HepG2 (cell line): ENCODE measurements around the gene TARBP2. TPM values are rescaled to one million over a fixed set of nuclear protein-coding genes. Genes with fewer than 3 reads are reported as not detected.
A peak's percentile ranks its signal among the peaks of the same experiment; 100 is the strongest.

Experiments used
- ATAC-seq: fragments of 200-7000 bp; cut with Tn5 transposase; 3 replicates; pipeline ENCODE4 v1.9.1; 2020; ENCODE audit warnings: mild to moderate bottlenecking, moderate library complexity
- BruUV-seq: library from RNA; stranded (reverse); fragments of 400-500 nt; replicated peaks from 2 replicates; lab custom pipeline; 2021; lab: Mats Ljungman, UMichigan
- CTCF ChIA-PET: fragments of 300-600 bp; formaldehyde crosslinking; extraction: SDS; loops from one replicate; lab custom pipeline; 2021; ENCODE audit warnings: low total read pairs, inconsistent platforms, low intra/inter-chr PET ratio; lab: Yijun Ruan, JAX
- POLR2A ChIA-PET: fragments of 350-600 bp; sonication (Branson Sonifier 250); formaldehyde crosslinking; loops from one replicate; lab custom pipeline; 2020; ENCODE audit warnings: antibody characterized with exemption, inconsistent platforms; lab: Yijun Ruan, JAX
- DNase-seq: peaks from one replicate; pipeline ENCODE4 v3.0.0-alpha.2; 2015; ENCODE audit warnings: low spot score
- FAIRE-seq: peaks from 3 replicates; lab custom pipeline; 2011; peaks lifted over from hg19 to GRCh38; lab: Jason Lieb, UNC
- H2AFZ ChIP-seq: one replicate; pipeline ENCODE4 v1.6.1; 2011; ENCODE audit warnings: low read length, inconsistent platforms
- H3K27ac ChIP-seq: fragments of 300-600 bp; 3 replicates; pipeline ENCODE4 v1.8.0; 2011; ENCODE audit warnings: mixed run types, mild to moderate bottlenecking, mixed read lengths, low read length, inconsistent platforms; ENCODE audit not compliant: insufficient read depth; ENCODE audit errors: extremely low read length
- H3K27me3 ChIP-seq, 2 experiments: fragments of 200-600 bp in 1 of 2; 2 replicates in 1 of 2; 3 replicates in 1 of 2; pipeline versions ENCODE4 v1.6.0 to v1.8.0; 2011; ENCODE audit warnings: low read length in 2 of 2, mild to moderate bottlenecking in 2 of 2, moderate library complexity in 2 of 2, inconsistent platforms in 1 of 2; ENCODE audit not compliant: insufficient read depth in 2 of 2, control insufficient read depth in 1 of 2
- H3K36me3 ChIP-seq, 2 experiments: fragments of 200-600 bp in 1 of 2; replicated peaks in 1 of 2; 2 replicates in 1 of 2; 3 replicates in 1 of 2; pipeline versions ENCODE4 v1.5.1 to v1.8.0; 2011; ENCODE audit warnings: low read length in 2 of 2, inconsistent platforms in 1 of 2; ENCODE audit not compliant: insufficient read depth in 2 of 2, control insufficient read depth in 1 of 2
- H3K4me1 ChIP-seq: 2 replicates; pipeline ENCODE4 v1.5.1; 2012; ENCODE audit warnings: low read length, inconsistent platforms; ENCODE audit not compliant: insufficient read depth
- H3K4me2 ChIP-seq: 2 replicates; pipeline ENCODE4 v1.6.0; 2011; ENCODE audit warnings: low read depth, low read length, inconsistent platforms
- H3K4me3 ChIP-seq, 3 experiments: fragments of 200-600 bp in 1 of 3; sonication (generic), shearing (Covaris generic) in 1 of 3; replicated peaks in 1 of 3; 2 replicates each; pipeline ENCODE4 v1.5.1; 2011 to 2016; ENCODE audit warnings: low read length in 3 of 3, inconsistent platforms in 2 of 3, low read depth in 2 of 3, mild to moderate bottlenecking in 2 of 3, control low read depth in 1 of 3, mixed read lengths in 1 of 3; ENCODE audit not compliant: insufficient read depth in 1 of 3
- H3K79me2 ChIP-seq: one replicate; pipeline ENCODE4 v1.6.1; 2011; ENCODE audit warnings: low read length, inconsistent platforms; ENCODE audit not compliant: insufficient read depth
- H3K9ac ChIP-seq: 2 replicates; pipeline ENCODE4 v1.6.0; 2011; ENCODE audit warnings: mild to moderate bottlenecking, low read depth, low read length, inconsistent platforms; ENCODE audit not compliant: insufficient read depth
- H3K9me3 ChIP-seq: 2 replicates; pipeline ENCODE4 v1.5.1; 2012; ENCODE audit warnings: mild to moderate bottlenecking, low read length
- H4K20me1 ChIP-seq: 2 replicates; pipeline ENCODE4 v1.6.0; 2011; ENCODE audit warnings: inconsistent platforms, mild to moderate bottlenecking, low read length, moderate library complexity; ENCODE audit not compliant: insufficient read depth
- AGO2 ChIP-seq: fragments of 200-400 bp; formaldehyde crosslinking; optimal IDR thresholded peaks from 2 replicates; pipeline ENCODE3; 2017; ENCODE audit warnings: mild to moderate bottlenecking, low read depth, low read length, moderate library complexity
- DNMT1 ChIP-seq: sonication (generic); formaldehyde crosslinking; IDR thresholded peaks from 2 replicates; pipeline ENCODE4 v1.5.1; 2020; ENCODE audit warnings: mild to moderate bottlenecking, missing genetic modification reagents
- HMG20B ChIP-seq: conservative IDR thresholded peaks from 2 replicates; pipeline ENCODE4 v1.6.1; 2016; ENCODE audit warnings: missing genetic modification reagents, missing compliant biosample characterization
- ZNF121 ChIP-seq: sonication (generic); formaldehyde crosslinking; IDR thresholded peaks from 2 replicates; pipeline ENCODE4 v1.5.0; 2020; ENCODE audit warnings: mild to moderate bottlenecking, missing genetic modification reagents
- ZNF570 ChIP-seq: sonication (generic); formaldehyde crosslinking; IDR thresholded peaks from 2 replicates; pipeline ENCODE4 v1.4.0; 2020; ENCODE audit warnings: mild to moderate bottlenecking, missing genetic modification reagents, borderline replicate concordance
- WGBS: methylation state at CpG from one replicate; pipeline ENCODE4 v1.1.6; 2017; ENCODE audit warnings: low lambda C conversion rate; 5-methylcytosine and 5-hydroxymethylcytosine counted together
- in situ Hi-C: cut with HindIII; loops from 2 replicates; pipeline ENCODE4 v1.10.0; 2017; ENCODE audit warnings: low pct_unique_long_range_greater_than_20kb; ENCODE audit not compliant: extremely low pct_ligation_motif_present
- intact Hi-C: fragments of 100-400 bp; cut with micrococcal nuclease; formaldehyde crosslinking; loops from one replicate; pipeline ENCODE4 v1.10.0; 2022; ENCODE audit not compliant: unreplicated experiment
- polyA plus RNA-seq, 8 experiments: library from polyadenylated mRNA; depleted of rRNA in 3 of 8; stranded (reverse) in 7 of 8; unstranded in 1 of 8; fragments of >200 nt; fragmentation: Illumina TruSeq in 4 of 8; extraction: Trizol in 4 of 8; gene quantifications; 2 replicates each; pipeline versions ENCODE4 v1.2.1 to v1.2.3, GENCODE V29; 2011 to 2016; ENCODE audit warnings: low read depth in 4 of 8, missing spikeins in 1 of 8, mixed read lengths in 1 of 8; ENCODE audit not compliant: insufficient read depth in 1 of 8
- total RNA-seq, 5 experiments: library from RNA; depleted of rRNA; stranded (reverse); fragments of >200 nt; fragmentation: Illumina TruSeq; extraction: Trizol; gene quantifications; 2 replicates each; pipeline ENCODE4 v1.2.3, GENCODE V29; 2016; ENCODE audit warnings: low read depth in 1 of 5

Gene TARBP2
- total and polyA plus RNA-seq, 2 of the 13 experiments (the other 11 are each of a cell fraction or from before 2014, with no cell fraction given) = 47.0 to 55.5 TPM

DNA sequence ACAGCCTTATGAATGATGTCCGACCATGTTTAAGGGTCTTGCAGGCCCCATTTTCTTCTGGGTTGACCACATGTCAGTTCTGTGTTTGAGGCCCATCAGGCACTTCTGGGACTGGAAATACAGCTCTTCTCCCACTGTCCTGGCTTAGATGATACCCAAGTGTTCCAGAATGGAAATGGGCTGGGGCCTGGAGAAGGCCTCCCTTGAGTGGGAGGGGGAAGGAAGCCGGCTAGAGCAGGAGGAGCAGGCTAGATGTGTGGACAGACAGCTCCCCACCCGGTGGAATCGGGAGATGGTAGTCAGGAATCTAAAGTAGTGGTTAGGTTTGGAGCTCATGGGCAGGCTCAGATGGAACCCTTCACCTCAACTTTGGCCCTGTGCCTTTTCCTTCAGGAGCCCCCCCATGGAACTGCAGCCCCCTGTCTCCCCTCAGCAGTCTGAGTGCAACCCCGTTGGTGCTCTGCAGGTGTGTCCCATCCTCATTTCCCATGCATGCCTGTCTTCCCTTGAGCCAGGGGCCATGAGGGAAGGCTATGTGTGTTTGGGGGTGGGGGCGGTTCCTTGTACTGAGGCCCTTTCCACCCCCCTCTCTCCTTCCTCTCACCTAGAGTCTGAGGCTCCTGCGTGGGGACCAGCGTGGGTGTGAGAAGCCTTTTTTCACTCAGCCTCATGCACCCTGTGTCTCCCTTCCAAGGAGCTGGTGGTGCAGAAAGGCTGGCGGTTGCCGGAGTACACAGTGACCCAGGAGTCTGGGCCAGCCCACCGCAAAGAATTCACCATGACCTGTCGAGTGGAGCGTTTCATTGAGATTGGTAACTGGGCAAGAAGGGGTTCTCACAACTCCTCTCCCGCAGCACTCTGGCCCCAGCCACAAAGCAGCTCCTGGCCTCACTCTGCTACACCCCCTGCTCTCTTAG, 3.2 kb downstream of the TARBP2 start:
- no peak for ATAC-seq

DNA sequence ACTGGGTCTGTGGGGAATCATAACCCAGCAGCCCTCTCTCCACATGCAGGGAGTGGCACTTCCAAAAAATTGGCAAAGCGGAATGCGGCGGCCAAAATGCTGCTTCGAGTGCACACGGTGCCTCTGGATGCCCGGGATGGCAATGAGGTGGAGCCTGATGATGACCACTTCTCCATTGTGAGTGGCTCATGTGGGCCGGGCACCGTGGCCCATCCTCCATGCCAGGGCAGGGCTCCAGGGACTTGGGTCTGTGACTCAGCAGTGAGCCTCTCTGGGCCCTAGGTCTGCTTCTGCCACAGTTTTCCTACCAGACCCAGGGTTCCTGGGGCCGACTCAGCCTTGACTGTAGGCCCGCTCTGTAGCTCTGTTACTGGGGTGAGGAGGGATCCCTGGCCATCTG, 4.0 kb downstream of the TARBP2 start:
- Histone ChIP-seq H3K27ac (no peak overlapping the region), H2AFZ (no peak overlapping the region), H3K9ac (no peak overlapping the region), H4K20me1 (no peaks in the 10 kb centered on the region), H3K4me3 (no peak overlapping the region), H3K27me3 (no peaks in the 10 kb centered on the region; a peak in 1 of 5 replicates), H3K79me2 (peaks cover 16% of the 10 kb centered on the region), H3K9me3 (no peaks in the 10 kb centered on the region), H3K4me1 (peaks cover 18% of the 10 kb centered on the region), H3K36me3 (peaks cover 10 to 23% of the 10 kb centered on the region in 2 experiments; a peak in 4 of 5 replicates), H3K4me2 (no peak overlapping the region)
- no TSS peak for BruUV-seq
- WGBS = 91% methylated on average over 9 of the region's 10 CpGs
- intact Hi-C loops = loop anchor here (5.0 kb wide), 1 partner anchor 33 kb away; no protein-coding TSS in a partner anchor
- in situ Hi-C loops = no loop called here
- no peak for ATAC-seq
- CTCF ChIA-PET = no interaction called here
- TF ChIP-seq HMG20B (CRISPR knock-in tag) = no peak
- TF ChIP-seq AGO2 = peak; percentile 16
- no peak for TF ChIP-seq ZNF570 (CRISPR knock-in tag)
- DNase-seq = no peak
- POLR2A ChIA-PET = no interaction called here
- FAIRE-seq = no peak

More for the DNA sequence above, 3.2 kb downstream of the TARBP2 start:
- FAIRE-seq (no peak), DNase-seq (no peak)
- Histone ChIP-seq H2AFZ (no peak overlapping the region), H3K4me1 (peaks cover 18% of the 10 kb centered on the region), H3K9ac (no peak overlapping the region), H3K27me3 (no peaks in the 10 kb centered on the region; a peak in 1 of 5 replicates), H3K9me3 (no peaks in the 10 kb centered on the region), H3K4me3 (no peak overlapping the region), H3K4me2 (no peak overlapping the region), H4K20me1 (no peaks in the 10 kb centered on the region), H3K36me3 (peaks cover 10 to 23% of the 10 kb centered on the region in 2 experiments; a peak in 4 of 5 replicates), H3K27ac (no peak overlapping the region), H3K79me2 (peaks cover 16% of the 10 kb centered on the region)
- CTCF ChIA-PET = no interaction called here
- no TSS peak for BruUV-seq
- TF ChIP-seq ZNF121 (CRISPR knock-in tag) (no peak), DNMT1 (CRISPR knock-in tag) (no peak)
- in situ Hi-C loops = loop anchor here (5.0 kb wide), 1 partner anchor 177 kb away; no protein-coding TSS in a partner anchor
- 94% methylated on average over 13 of the region's 14 CpGs for WGBS
- POLR2A ChIA-PET = no interaction called here
- intact Hi-C loops = no loop called here
